Left renal pelvis (tissue), 4 donors: ENCODE data around the gene ERAS. TPM values are rescaled to one million over a fixed set of nuclear protein-coding genes. Genes with fewer than 3 reads are reported as not detected.
A peak's percentile ranks its signal among the peaks of the same experiment; 100 is the strongest.
"Not testable (repeated sequence)": the region's sequence is repeated elsewhere in the genome, so short reads cannot be mapped to it uniquely, and the experiment has no call there.

ENCODE experiments used
- DNase-seq, 4 donors: peaks; one replicate each; pipeline ENCODE4 v3.0.0-alpha.2; 2013; ENCODE audit warnings: low read depth in 4 of 4, low spot score in 3 of 4
- polyA plus RNA-seq, 4 donors: library from polyadenylated mRNA; unstranded; fragments of 120-200 nt; gene quantifications; one replicate each; pipeline ENCODE4 v1.2.1, GENCODE V29; 2013; ENCODE audit not compliant: insufficient read length in 4 of 4

The ERAS gene
- polyA plus RNA-seq, 4 donors, result 0.18 to 0.43 TPM; not detected in 2

DNA sequence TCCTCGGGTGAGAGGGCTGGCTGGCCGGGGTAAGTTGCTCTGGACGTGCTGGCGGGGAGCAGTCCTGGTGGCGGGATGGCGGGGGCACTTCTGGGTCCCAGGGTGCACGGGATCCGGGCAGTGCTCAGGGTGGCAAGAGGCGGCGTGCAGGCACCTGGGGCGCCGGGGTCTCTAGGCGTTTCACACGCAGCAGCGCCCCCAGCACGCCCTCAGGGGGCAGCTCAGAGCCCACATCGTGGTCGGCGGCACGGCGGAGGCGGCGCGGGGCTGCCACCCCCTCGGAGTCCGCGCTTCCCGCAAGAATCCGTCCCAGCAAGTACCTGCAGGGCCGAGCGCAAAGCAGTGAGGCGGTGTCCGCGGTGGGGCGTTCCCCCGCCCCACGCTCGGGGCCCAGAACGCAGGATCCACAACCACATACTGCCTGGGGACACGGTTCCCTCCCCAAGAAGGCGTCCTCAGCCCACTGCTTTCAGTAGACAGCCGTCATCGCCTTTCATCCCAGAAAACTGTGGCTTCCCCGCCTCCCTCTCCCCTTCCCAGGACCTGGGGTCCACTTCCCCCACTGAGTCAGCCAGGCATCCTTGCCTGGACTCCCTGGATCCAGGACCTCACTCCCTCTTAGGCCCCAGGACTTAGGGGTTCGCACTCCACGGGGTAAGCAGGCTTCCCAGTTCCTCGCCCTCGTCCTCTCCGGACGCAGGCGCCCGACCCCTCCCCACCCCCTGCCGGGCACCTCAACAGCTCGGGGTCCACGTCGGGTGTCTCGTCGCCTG, 5.0 kb downstream of the ERAS start:
- DNase-seq, result no peak

DNA sequence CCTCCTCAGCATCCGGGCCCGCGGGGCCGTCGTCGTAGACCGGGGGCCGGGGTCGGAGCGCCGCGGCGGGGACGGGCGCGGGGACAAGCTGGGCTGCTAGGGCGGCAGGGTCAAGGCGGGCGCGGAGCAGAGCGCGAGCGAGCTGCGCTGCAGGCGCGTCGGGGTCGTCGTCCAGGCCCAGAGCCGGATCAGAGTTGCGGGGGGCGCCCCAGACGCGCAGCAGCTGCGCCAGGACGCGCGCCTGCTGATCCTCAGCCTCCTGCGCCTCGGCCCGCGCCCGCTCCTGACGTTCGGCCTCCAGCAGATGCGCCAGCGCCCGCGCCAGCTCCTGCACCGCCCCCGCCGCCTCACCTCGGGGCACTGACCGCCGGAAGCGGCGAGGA, 5.6 kb downstream of the ERAS start:
- DNase-seq, result no peak

DNA sequence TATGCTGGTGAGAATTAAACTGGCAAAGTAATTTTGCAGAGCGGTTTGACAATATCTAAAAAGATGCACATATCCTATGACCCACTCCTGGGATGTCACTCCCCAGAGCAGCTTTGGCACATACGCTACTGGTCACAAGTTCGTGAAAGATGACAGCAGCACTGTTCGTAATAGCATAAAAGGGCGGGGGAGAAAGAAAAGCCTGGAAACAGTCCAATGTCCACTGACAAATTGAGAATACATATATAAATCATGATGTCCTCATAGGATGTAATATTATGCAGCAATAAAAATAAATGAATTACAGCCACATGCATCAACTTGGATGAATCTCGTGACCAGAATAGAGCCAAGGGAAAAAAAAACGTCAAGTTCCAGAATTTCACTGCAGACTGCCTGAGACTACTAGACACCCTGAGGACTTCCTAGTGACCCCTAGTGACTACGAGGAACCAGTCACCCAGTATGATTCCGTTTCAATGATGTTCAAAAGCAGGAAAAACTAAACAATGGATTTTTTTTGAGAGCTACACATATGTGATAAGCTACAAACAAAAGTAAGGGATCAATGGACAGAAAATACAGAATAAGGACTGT, 7.3 kb downstream of the ERAS start:
- DNase-seq, result no peak

DNA sequence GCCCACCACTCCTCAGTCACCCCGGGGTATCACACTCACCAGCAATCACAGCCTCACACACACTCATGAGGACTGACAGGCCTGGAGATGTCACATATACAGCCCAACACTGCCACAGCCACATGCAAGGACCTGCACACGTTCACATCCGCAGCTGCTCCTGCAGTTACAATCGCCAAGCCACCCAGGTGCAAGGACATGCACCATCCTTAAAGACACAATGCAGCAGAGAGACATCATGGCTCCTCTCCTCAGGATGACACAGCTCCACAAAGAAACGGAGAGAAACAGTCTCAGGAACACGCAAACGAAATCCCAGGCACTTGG, 8.0 kb downstream of the ERAS start:
- no peak for DNase-seq

DNA sequence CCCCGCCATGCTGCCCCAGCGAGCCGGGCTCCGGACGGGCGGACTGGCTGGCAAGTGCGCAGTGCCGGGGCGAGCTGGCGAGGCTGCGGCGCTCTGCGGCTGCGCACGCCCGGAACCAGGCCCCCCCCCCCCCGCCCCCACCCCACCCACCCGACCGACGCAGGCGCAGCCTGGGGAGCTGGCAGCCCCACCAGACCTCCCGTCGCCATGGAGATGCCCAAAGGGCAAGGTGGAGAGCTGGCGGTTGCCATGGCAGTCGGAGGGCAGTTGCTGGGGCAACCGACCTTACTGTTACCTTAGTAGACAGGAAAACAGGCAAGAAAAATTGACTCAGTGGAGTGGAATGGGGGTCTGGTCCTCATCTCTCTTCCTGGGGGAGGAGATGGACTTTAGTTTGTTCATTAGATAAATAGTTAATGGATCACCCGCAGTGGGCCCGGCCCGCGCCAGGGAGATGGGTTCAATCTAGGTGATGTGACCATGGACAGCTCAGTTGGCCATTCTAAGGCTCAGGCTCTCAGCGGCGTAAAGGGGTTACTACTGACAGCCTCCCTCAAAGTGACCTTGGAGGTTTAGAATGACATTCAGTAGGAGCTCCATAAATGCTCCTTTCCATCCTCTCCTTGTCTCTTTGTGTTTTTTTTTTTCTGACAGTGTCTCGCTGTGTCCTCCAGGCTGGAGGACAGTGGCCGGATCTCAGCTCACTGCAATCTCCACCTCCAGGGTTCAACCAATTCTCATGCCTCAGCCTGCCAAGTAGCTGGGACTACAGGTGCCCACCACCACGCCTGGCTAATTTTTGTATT, 9.4 kb downstream of the ERAS start, which contains the start of gene PCSK1N:
Gene PCSK1N (minus strand): TSS at position 87 of the 806 bp plus-strand sequence. CDS start 78 bp downstream, at position 9.
- DNase-seq, result peak in 1 of 4 donors; percentile 22

DNA sequence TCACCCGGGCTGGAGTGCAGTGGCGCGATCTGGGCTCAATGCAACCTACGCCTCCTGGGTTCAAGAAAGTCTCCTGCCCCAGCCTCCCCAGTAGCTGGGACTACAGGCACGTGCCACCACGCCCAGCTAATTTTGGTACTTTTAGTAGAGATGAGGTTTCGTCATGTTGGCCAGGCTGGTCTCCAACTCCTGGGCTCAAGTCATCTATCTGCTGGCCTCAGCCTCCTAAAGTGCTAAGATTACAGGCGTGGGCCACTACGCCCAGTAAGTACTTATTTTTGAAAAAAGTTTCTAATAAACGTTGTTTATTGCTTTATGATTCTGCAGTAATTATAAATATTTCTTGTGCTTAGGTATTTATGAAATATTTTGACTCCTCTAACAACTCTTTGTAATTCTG, 13.4 kb downstream of the ERAS start:
- no peak for DNase-seq

DNA sequence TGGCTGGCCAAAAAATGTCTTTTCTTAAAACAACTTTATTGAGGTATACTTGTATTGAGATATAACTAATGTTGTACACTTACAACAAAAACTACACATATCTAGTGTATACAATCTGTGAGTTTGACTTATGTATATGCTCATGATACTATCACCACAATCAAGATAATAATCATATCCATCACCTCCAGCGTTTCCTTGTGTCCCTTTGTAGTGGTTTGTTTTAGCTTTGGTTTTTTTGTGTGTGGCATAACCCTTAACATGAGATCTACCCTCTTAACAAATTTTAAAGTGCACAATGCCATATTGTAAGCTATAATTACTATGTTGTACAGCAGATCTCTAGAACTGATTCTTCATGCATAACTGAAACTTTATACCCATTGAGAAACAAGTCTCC, 22.5 kb downstream of the ERAS start:
- no peak for DNase-seq

DNA sequence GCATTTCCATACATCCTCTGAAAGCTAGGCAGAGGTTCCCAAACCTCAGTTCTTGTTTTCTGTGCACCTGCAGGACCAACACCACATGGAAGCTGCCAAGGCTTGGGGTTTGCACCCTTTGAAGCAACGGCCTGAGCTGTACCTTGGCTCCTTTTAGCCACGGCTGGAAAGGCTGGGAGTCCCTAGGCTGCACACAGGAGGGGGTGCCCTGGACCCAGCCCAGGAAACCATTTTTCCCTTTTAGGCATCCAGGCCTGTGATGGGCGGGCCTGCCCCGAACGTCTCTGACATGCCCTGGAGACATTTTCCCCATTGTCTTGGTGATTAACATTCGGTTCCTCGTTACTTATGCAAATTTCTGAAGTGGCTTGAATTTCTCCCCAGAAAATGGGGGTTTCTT, 26.5 kb downstream of the ERAS start:
- no peak for DNase-seq

DNA sequence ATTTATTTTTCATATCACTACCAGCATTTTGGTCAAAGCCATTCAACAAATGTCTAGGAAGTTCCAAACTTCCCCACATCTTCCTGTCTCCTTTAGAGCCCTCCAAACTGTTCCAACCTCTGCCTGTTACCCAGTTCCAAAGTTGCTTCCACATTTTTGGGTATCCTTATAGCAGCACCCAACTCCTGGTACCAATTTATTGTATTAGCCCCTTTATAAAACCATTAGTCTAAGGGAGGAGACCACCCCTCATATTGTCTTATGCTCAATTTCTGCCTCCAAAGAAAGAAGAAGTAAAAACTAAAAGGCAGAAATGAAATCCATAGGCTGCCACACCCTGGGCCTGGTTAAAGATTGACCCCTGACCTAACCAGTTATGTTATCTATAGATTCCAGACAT, 27.2 kb downstream of the ERAS start:
- DNase-seq, result not testable (repeated sequence)

DNA sequence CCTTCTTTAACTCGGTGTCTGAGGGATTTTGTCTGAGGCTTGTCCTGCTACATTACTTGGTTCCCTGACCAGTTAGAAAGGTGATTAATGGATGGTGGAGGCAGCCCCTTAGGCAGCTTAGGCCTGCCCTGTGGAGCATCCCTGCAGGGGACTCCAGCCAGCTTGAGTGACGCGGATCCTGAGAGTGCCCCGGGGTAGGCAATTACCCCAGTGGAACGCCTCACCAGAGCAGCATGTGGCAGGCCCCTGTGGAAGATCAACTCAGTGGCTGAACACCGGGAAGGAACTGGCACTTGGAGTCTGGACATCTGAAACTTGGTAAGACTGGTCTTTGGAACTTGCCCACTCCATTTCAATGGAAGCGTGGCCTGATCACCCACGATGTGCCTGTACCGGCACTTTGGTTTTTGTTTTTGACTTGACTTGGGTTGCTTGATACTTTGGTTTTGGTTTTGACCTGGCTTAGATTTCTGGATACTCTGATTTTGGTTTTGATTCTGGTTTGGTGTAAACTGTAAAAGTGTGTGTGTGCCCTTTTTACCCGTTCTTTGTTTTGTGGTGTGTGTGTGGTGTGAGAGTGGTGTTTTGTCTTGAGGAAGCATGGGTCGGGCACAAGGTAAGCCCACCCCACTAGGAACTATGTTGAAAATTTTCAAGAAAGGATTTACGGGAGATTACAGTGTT, 27.9 kb downstream of the ERAS start:
- not testable (repeated sequence) for DNase-seq

DNA sequence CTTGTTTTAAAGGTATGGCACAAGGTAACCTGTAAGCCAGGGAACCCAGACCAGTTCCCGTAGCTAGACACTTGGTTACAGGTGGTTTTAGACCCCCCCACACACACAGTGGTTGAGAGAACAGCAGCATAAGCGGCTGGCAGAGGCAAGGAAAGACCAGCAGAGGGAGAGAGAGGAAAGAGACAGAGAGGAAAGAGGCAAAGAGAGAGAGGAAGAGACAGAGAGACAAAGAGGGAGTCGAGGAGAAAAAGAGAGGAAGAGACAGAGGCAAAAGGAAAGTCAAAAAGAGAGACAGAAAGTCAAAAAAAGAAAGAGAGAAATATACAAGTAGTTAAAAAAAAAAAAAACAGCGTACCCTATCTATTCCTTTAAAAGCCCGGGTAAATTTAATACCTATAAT, 28.6 kb downstream of the ERAS start:
- no peak for DNase-seq

DNA sequence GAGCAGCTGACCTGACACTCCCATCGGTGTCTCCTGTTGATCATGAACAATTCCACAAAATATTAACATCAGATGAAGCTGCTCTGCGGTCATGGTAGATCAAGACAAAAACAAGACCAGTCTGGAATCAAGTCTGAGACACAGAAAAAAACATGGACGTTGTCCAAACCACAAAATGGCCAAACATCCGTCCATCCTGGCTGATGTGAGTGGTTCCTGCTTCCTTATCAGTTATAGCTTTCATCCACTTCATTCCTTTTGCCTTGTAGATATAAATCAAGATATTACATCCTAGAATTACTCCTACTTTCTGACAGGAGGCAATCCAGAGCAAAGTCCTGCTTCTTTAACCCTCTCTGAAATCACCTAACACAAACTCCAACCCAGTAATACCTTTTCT, 37.9 kb downstream of the ERAS start:
- DNase-seq, result no peak

DNA sequence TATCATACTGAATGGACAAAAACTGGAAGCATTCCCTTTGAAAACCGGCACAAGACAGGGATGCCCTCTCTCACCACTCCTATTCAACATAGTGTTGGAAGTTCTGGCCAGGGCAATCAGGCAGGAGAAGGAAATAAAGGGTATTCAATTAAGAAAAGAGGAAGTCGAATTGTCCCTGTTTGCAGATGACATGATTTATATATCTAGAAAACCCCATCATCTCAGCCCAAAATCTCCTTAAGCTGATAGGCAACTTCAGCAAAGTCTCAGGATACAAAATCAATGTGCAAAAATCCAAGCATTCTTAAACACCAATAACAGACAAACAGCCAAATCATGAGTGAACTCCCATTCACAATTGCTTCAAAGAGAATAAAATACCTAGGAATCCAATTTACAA, 45.7 kb downstream of the ERAS start:
- DNase-seq, result not testable (repeated sequence)

DNA sequence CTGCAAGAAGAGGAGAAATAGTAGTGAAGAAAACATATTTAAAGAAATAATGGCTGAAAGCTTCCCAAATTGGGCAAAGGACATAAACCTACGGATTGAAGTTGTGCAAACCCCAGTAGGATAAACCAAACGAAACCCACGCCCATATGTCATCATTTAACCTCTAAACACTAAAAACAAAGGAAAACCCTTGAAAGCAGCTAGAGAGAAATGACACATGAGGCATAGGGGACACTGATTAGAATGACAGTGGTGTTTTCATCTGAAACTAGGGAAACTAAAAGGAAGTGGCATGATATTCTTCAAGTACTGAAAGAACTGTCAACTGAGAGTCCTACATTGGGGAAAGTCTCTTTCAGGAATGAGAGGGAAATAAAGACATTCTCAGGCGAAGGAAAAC, 50.6 kb downstream of the ERAS start:
- not testable (repeated sequence) for DNase-seq

Other genes starting within 250 kb of the ERAS start
- 100 to 1,000 TPM; 111 to 149 (median 114) TPM for gene WDR13, start 229.0 kb upstream of the ERAS start, polyA plus RNA-seq
- 1 to 10 TPM; 2.8 to 4.0 (median 3.4) TPM for gene WAS, start 142.7 kb upstream of the ERAS start, polyA plus RNA-seq
- 1 to 10 TPM; 4.7 to 7.8 (median 5.9) TPM for gene SUV39H1, start 129.8 kb upstream of the ERAS start, polyA plus RNA-seq
- gene GLOD5, start 64.8 kb upstream of the ERAS start, polyA plus RNA-seq, result 1 to 10 TPM in 3 of 4 donors, not detected in 1; 1.6 to 1.7 (median 1.6) TPM
- gene GATA1, start 39.9 kb upstream of the ERAS start, polyA plus RNA-seq, result 1 to 10 TPM in 1 of 4 donors, under 1 TPM in 3; 0.26 to 2.4 (median 0.55) TPM
- gene HDAC6, start 24.4 kb upstream of the ERAS start, polyA plus RNA-seq, result 100 to 1,000 TPM; 123 to 209 (median 159) TPM
- gene PCSK1N, start 9.1 kb downstream of the ERAS start, polyA plus RNA-seq, result 10 to 100 TPM in 1 of 4 donors, 1 to 10 TPM in 3; 4.4 to 16.8 (median 5.4) TPM
- 10 to 100 TPM; 24.8 to 57.6 (median 34.0) TPM for gene TIMM17B, start 71.3 kb downstream of the ERAS start, polyA plus RNA-seq
- gene PQBP1, start 71.4 kb downstream of the ERAS start, polyA plus RNA-seq, result 10 to 100 TPM; 60.6 to 86.0 (median 71.9) TPM
- 10 to 100 TPM; 22.3 to 33.7 (median 30.2) TPM for gene SLC35A2, start 85.1 kb downstream of the ERAS start, polyA plus RNA-seq
- gene PIM2, start 92.5 kb downstream of the ERAS start, polyA plus RNA-seq, result 1 to 10 TPM; 5.8 to 9.2 (median 6.7) TPM
- 10 to 100 TPM; 59.8 to 67.2 (median 63.9) TPM for gene OTUD5, start 131.1 kb downstream of the ERAS start, polyA plus RNA-seq
- 1 to 10 TPM; 2.7 to 6.6 (median 3.5) TPM for gene KCND1, start 145.3 kb downstream of the ERAS start, polyA plus RNA-seq
- 10 to 100 TPM; 40.3 to 72.8 (median 55.5) TPM for gene GRIPAP1, start 175.8 kb downstream of the ERAS start, polyA plus RNA-seq
- 10 to 100 TPM; 26.8 to 38.4 (median 34.1) TPM for gene TFE3, start 216.8 kb downstream of the ERAS start, polyA plus RNA-seq
- gene CCDC120, start 232.5 kb downstream of the ERAS start, polyA plus RNA-seq, result 10 to 100 TPM in 3 of 4 donors, 1 to 10 TPM in 1; 9.5 to 16.5 (median 11.1) TPM
- 10 to 100 TPM; 37.7 to 54.3 (median 42.0) TPM for gene PRAF2, start 247.5 kb downstream of the ERAS start, polyA plus RNA-seq